Gastroesophageal sphincter (tissue), 3 donors: Measurements from ENCODE around the gene UBL4A.

Source experiments
- POLR2AphosphoS5 ChIP-seq: sonication (generic); formaldehyde crosslinking; IDR thresholded peaks from one replicate; pipeline ENCODE4 v1.6.1; 2017; ENCODE audit warnings: antibody characterized with exemption
- TF ChIP-seq, protein P1 (sequence below), 4 experiments: fragments of 200-600 bp in 2 of 4; fragments of 450-650 bp in 2 of 4; sonication (generic) in 1 of 4; IDR thresholded peaks; one replicate each; pipeline ENCODE4 v1.5.1; 2017 to 2019; ENCODE audit warnings: antibody characterized with exemption in 4 of 4, mild to moderate bottlenecking in 2 of 4, moderate library complexity in 2 of 4

DNA sequence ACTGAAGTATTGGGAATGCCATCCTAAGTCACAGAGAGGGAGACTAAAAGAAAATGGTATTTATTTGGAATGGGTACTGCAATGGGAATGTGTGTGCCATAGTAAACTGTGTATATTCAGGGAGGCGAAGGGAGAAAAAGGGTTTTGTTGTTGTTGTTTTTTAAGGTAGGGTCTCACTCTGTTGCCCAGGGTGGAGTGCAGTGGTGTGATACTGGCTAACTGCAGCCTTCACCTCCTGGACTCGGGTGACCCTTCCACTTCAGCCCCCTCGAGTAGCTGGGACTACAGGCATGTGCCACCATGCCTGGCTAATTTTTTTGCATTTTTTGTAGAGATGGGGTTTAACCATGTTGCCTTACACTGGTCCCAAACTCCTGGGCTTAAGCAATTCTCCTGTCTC is 8.3 kb upstream of the UBL4A start:
- TF ChIP-seq, protein P1, sequence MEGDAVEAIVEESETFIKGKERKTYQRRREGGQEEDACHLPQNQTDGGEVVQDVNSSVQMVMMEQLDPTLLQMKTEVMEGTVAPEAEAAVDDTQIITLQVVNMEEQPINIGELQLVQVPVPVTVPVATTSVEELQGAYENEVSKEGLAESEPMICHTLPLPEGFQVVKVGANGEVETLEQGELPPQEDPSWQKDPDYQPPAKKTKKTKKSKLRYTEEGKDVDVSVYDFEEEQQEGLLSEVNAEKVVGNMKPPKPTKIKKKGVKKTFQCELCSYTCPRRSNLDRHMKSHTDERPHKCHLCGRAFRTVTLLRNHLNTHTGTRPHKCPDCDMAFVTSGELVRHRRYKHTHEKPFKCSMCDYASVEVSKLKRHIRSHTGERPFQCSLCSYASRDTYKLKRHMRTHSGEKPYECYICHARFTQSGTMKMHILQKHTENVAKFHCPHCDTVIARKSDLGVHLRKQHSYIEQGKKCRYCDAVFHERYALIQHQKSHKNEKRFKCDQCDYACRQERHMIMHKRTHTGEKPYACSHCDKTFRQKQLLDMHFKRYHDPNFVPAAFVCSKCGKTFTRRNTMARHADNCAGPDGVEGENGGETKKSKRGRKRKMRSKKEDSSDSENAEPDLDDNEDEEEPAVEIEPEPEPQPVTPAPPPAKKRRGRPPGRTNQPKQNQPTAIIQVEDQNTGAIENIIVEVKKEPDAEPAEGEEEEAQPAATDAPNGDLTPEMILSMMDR (IDR thresholded peaks at IDR 0.05): no peak
- no peak for TF ChIP-seq POLR2AphosphoS5
